ENCODE measurements around the gene DOCK9.

The DOCK9 gene

DNA sequence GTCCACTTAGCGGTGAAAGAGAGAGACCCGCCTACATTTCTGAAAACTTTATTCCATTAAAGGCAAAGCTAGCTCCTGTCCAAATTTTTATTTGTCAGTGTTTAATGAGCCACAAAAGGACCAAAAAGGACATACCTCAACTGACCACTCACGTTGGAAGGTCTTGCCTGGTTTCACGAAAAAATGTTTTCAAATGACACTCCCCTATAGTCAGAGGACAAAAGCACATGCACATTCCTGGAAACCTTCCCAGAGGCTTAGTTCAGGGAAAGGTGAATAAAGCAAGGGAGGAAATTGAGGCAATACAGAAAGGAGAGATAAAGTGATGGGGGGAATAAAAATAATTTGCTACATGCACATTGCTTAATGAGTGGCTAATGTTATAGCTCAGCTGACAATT lies 55.6 kb downstream of the DOCK9 start:
- no peaks in the 10 kb centered on the region for H3K36me3 ChIP-seq (ENCODE audit: insufficient read depth)
- H3K4me1 ChIP-seq (ENCODE audit: low read depth, poor library complexity, severe bottlenecking), result no peaks in the 10 kb centered on the region
- H3K4me2 ChIP-seq, result no peak overlapping the region
- no peaks in the 10 kb centered on the region for H3K79me2 ChIP-seq (ENCODE audit: insufficient read depth, low read depth)
- H4K20me1 ChIP-seq (ENCODE audit: insufficient read depth), result no peaks in the 10 kb centered on the region
- no peaks in the 10 kb centered on the region for H3K27me3 ChIP-seq (ENCODE audit: insufficient read depth, low read depth)
- H3K27ac ChIP-seq, result no peak overlapping the region
- H3K9ac ChIP-seq, result no peak overlapping the region
- no peak overlapping the region for H3K4me3 ChIP-seq (IDR thresholded peaks at IDR 0.05; ENCODE audit: insufficient read depth, low read depth, low read length)
- H2AFZ ChIP-seq (ENCODE audit: low read depth), result no peak overlapping the region
- TF ChIP-seq, protein P1, sequence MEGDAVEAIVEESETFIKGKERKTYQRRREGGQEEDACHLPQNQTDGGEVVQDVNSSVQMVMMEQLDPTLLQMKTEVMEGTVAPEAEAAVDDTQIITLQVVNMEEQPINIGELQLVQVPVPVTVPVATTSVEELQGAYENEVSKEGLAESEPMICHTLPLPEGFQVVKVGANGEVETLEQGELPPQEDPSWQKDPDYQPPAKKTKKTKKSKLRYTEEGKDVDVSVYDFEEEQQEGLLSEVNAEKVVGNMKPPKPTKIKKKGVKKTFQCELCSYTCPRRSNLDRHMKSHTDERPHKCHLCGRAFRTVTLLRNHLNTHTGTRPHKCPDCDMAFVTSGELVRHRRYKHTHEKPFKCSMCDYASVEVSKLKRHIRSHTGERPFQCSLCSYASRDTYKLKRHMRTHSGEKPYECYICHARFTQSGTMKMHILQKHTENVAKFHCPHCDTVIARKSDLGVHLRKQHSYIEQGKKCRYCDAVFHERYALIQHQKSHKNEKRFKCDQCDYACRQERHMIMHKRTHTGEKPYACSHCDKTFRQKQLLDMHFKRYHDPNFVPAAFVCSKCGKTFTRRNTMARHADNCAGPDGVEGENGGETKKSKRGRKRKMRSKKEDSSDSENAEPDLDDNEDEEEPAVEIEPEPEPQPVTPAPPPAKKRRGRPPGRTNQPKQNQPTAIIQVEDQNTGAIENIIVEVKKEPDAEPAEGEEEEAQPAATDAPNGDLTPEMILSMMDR (conservative IDR thresholded peaks at IDR 0.05; ENCODE audit: low read depth, low read length), result no peak

DNA sequence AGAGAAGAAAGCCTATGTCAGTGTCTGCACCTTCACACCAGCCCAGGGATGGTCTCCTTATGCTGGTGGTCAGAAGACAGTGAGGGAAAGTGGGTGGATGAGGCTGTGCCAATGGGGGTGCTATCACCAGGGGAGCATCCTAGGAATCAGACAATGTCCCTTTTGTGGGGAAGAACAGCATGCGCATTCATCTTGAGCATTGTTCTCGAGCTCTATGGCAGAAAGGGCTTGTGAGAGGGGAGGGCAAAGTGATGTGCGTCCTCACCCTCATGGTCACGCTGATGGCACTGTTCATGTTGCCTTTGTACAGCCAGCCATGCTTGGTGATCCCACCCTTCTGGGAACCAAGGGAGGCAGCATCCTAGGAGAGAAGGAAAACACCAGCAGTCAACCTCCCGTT lies 56.1 kb downstream of the DOCK9 start:
- Histone ChIP-seq H3K27me3 (ENCODE audit: insufficient read depth, low read depth) (no peaks in the 10 kb centered on the region), H2AFZ (ENCODE audit: low read depth) (no peak overlapping the region), H4K20me1 (ENCODE audit: insufficient read depth) (no peaks in the 10 kb centered on the region), H3K9ac (no peak overlapping the region), H3K4me1 (ENCODE audit: low read depth, poor library complexity, severe bottlenecking) (no peaks in the 10 kb centered on the region), H3K4me2 (no peak overlapping the region), H3K36me3 (ENCODE audit: insufficient read depth) (no peaks in the 10 kb centered on the region), H3K27ac (no peak overlapping the region), H3K4me3 (IDR thresholded peaks at IDR 0.05; ENCODE audit: insufficient read depth, low read depth, low read length) (no peak overlapping the region), H3K79me2 (ENCODE audit: insufficient read depth, low read depth) (no peaks in the 10 kb centered on the region)
- TF ChIP-seq, protein P1 (conservative IDR thresholded peaks at IDR 0.05; ENCODE audit: low read depth, low read length), result no peak

DNA sequence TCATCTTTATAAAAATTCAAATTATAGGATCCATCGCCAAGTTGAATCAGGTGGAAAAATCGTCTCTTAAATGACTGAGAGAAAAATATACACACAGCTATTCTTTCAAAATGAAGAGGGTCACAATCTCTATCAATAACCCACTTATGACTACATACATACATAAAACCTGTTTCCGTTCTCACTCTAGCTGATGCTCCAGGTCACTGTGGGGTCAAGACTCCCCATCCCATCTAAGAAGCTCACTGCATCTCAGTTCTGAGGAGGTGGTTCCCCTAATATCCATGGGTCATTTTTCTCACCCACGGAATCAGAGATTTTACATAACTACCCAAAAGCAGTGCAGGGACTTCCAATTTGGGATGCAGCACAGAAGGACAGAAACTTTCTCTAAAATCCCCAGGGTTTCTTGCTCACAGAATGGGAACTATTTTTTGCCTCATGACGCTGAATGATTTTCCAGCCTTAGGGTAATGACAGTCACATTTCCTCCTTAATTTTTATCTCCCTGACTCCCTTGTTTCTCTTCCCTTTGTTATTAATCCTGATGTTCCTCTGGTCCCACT lies 56.8 kb downstream of the DOCK9 start:
- no peaks in the 10 kb centered on the region for H3K4me1 ChIP-seq (ENCODE audit: low read depth, poor library complexity, severe bottlenecking)
- H2AFZ ChIP-seq (ENCODE audit: low read depth), result no peak overlapping the region
- H4K20me1 ChIP-seq (ENCODE audit: insufficient read depth), result no peaks in the 10 kb centered on the region
- no peaks in the 10 kb centered on the region for H3K36me3 ChIP-seq (ENCODE audit: insufficient read depth)
- H3K27me3 ChIP-seq (ENCODE audit: insufficient read depth, low read depth), result no peaks in the 10 kb centered on the region
- H3K4me3 ChIP-seq (IDR thresholded peaks at IDR 0.05; ENCODE audit: insufficient read depth, low read depth, low read length), result no peak overlapping the region
- H3K79me2 ChIP-seq (ENCODE audit: insufficient read depth, low read depth), result no peaks in the 10 kb centered on the region
- H3K27ac ChIP-seq, result no peak overlapping the region
- no peak overlapping the region for H3K4me2 ChIP-seq
- H3K9ac ChIP-seq, result no peak overlapping the region
- TF ChIP-seq, protein P1 (conservative IDR thresholded peaks at IDR 0.05; ENCODE audit: low read depth, low read length), result no peak

DNA sequence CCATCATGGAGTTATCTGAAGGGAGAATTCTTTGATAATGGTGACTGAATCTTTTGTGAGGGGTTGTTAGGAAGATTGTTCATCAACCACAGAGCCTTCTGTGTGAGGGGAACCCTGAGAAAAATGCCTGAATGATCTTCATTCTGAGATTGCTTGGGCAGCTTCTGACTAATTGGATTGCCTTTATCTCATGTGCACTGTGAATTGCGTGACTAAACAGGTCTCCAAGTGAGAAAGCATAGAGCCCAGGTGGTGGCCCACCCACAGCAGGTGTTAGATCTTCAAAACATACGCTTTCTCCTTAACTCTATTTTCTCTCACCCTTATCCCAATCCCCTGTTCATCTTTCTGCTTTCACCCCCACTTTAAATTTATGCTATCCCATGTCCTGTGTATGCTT lies 58.3 kb downstream of the DOCK9 start:
- H3K36me3 ChIP-seq (ENCODE audit: insufficient read depth), result no peaks in the 10 kb centered on the region
- no peak overlapping the region for H3K27ac ChIP-seq
- no peak overlapping the region for H3K4me2 ChIP-seq
- TF ChIP-seq, protein P1 (conservative IDR thresholded peaks at IDR 0.05; ENCODE audit: low read depth, low read length), result no peak
- H2AFZ ChIP-seq (ENCODE audit: low read depth), result no peak overlapping the region
- no peaks in the 10 kb centered on the region for H4K20me1 ChIP-seq (ENCODE audit: insufficient read depth)
- no peaks in the 10 kb centered on the region for H3K79me2 ChIP-seq (ENCODE audit: insufficient read depth, low read depth)
- H3K27me3 ChIP-seq (ENCODE audit: insufficient read depth, low read depth), result no peaks in the 10 kb centered on the region
- no peaks in the 10 kb centered on the region for H3K4me1 ChIP-seq (ENCODE audit: low read depth, poor library complexity, severe bottlenecking)
- no peak overlapping the region for H3K9ac ChIP-seq
- H3K4me3 ChIP-seq (IDR thresholded peaks at IDR 0.05; ENCODE audit: insufficient read depth, low read depth, low read length), result no peak overlapping the region
